GM18868 (cell line): ENCODE data around the gene CYP27B1.

ENCODE experiments used
- ATAC-seq: cut with Tn5 transposase; IDR thresholded peaks from one replicate; pipeline ENCODE4 v1.9.1; 2021; ENCODE audit warnings: mild to moderate bottlenecking, moderate library complexity; ENCODE audit not compliant: unreplicated experiment

The CYP27B1 gene

GRCh38 chr12:57766464-57767304, at the start of gene CYP27B1:
TSS of gene CYP27B1 (minus strand) at chr12:57767078. CDS start at chr12:57767041, 37 bp downstream.
- no peak for ATAC-seq

- ATAC-seq, result no peak
These were observed 49.4 kb upstream of the CYP27B1 start for GRCh38 chr12:57816001-57816854.

- ATAC-seq, result no peak
These were observed 48.5 kb upstream of the CYP27B1 start for GRCh38 chr12:57815177-57816000.

GRCh38 chr12:57813971-57814772, 47.3 kb upstream of the CYP27B1 start:
- no peak for ATAC-seq

- no peak for ATAC-seq
These were observed 46.5 kb upstream of the CYP27B1 start for GRCh38 chr12:57813111-57813970.

GRCh38 chr12:57811028-57811755, 44.3 kb upstream of the CYP27B1 start:
- ATAC-seq, result no peak

GRCh38 chr12:57810450-57810849, 43.6 kb upstream of the CYP27B1 start:
- no peak for ATAC-seq

- no peak for ATAC-seq
These were observed 42.5 kb upstream of the CYP27B1 start for GRCh38 chr12:57809425-57809824.

GRCh38 chr12:57808351-57808750, 41.5 kb upstream of the CYP27B1 start:
- ATAC-seq, result no peak

- no peak for ATAC-seq
These were observed 40.4 kb upstream of the CYP27B1 start for GRCh38 chr12:57807285-57807684.

GRCh38 chr12:57806677-57807076, 39.8 kb upstream of the CYP27B1 start:
- no peak for ATAC-seq

GRCh38 chr12:57803319-57803893, 36.5 kb upstream of the CYP27B1 start:
- ATAC-seq, result no peak

- ATAC-seq, result no peak
These were observed 35.7 kb upstream of the CYP27B1 start for GRCh38 chr12:57802607-57803006.

- ATAC-seq, result no peak
These were observed 34.1 kb upstream of the CYP27B1 start for GRCh38 chr12:57800965-57801364.

- ATAC-seq, result no peak
These were observed 31.1 kb upstream of the CYP27B1 start for GRCh38 chr12:57797933-57798332.

GRCh38 chr12:57796996-57797395, 30.1 kb upstream of the CYP27B1 start:
- no peak for ATAC-seq

- ATAC-seq, result no peak
These were observed 28.5 kb upstream of the CYP27B1 start for GRCh38 chr12:57795354-57795753.

GRCh38 chr12:57793920-57794319, 27.0 kb upstream of the CYP27B1 start:
- ATAC-seq, result no peak
